ENCODE measurements around the gene RERG. TPM values are rescaled to one million over a fixed set of nuclear protein-coding genes. Genes with fewer than 3 reads are reported as not detected.
A peak's percentile ranks its signal among the peaks of the same experiment; 100 is the strongest.

The RERG gene
- total RNA-seq, 6 donors from 2014 or later = 9.7 to 21.9 (median 11.9) TPM

- WGBS, 2 donors = 20 to 25% methylated on average over 3 of the region's 3 CpGs
- Histone ChIP-seq H3K4me1 (peaks cover 0 to 8% (median 0%) of the 10 kb centered on the region in 4 donors), H3K36me3 (no peaks in the 10 kb centered on the region), H3K27me3 (no peaks in the 10 kb centered on the region), H3K9me3 (no peaks in the 10 kb centered on the region), H3K27ac (peak overlapping the region in 1 of 4 donors; percentile 8), H3K4me3 (no peak overlapping the region)
- no peak for TF ChIP-seq POLR2AphosphoS5 (IDR thresholded peaks at IDR 0.05)
- TF ChIP-seq CTCF (IDR thresholded peaks at IDR 0.05) = no peak
- no peak for TF ChIP-seq POLR2A (IDR thresholded peaks at IDR 0.05)
- no peak for TF ChIP-seq EP300 (IDR thresholded peaks at IDR 0.05)
- no peak for DNase-seq
- ATAC-seq (ENCODE audit: low FRiP score in 2 of 2) = no peak
Observed at GRCh38 chr12:15193946-15194345, 27.3 kb downstream of the RERG start.

DNA sequence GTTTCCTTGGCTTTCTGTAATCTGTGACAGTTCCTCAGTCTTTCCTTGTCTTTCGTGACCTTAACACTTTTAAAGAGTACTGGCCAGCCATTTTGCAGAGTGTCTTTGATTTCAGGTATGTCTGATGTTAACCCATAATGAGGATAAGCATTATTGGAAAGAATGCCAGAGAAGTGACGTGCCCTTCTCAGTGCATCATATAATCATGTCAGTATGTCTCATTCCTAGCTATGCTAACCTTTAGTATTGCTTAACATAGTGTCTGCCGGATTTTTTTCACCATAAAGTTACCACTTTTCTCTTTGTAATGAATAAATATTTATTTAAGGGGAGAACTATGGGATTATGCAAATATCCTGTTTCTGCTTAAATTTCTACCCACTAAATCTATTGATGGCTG lies 28.5 kb downstream of the RERG start:
- TF ChIP-seq EP300 (IDR thresholded peaks at IDR 0.05) (no peak), POLR2A (IDR thresholded peaks at IDR 0.05) (no peak), POLR2AphosphoS5 (IDR thresholded peaks at IDR 0.05) (no peak), CTCF (IDR thresholded peaks at IDR 0.05) (no peak)
- peaks cover 0 to 8% (median 0%) of the 10 kb centered on the region in 4 donors for H3K4me1 ChIP-seq
- no peak overlapping the region for H3K27ac ChIP-seq
- WGBS, 2 donors = 70 to 73% methylated on average over 3 of the region's 3 CpGs
- H3K27me3 ChIP-seq = no peaks in the 10 kb centered on the region
- no peaks in the 10 kb centered on the region for H3K36me3 ChIP-seq
- ATAC-seq (ENCODE audit: low FRiP score in 2 of 2) (no peak), DNase-seq (no peak)
- H3K9me3 ChIP-seq = no peaks in the 10 kb centered on the region
- H3K4me3 ChIP-seq = no peak overlapping the region

DNA sequence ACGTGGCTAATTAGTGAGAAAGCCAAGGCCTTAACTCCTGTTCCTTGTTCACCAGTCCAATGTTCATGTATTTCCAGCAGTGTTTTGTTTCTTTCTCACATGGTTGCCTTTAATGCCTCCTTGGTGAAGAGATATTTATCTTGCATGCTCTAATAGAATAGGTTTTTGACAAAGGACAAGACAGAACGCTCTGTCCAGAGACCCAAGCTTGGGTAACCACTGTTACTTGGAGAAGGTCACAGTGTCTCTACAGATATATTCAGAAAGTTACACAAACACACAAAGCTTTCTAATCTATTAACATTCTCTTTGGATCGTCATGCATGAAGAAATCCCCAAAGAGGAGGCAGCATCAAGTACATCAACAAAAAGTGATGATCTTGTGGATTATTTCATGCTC lies 33.1 kb downstream of the RERG start:
- Histone ChIP-seq H3K36me3 (no peaks in the 10 kb centered on the region), H3K27me3 (no peaks in the 10 kb centered on the region), H3K4me1 (no peaks in the 10 kb centered on the region), H3K27ac (no peak overlapping the region), H3K4me3 (no peak overlapping the region), H3K9me3 (no peaks in the 10 kb centered on the region)
- WGBS, 2 donors = 82 to 86% methylated on average over 3 of the region's 3 CpGs
- ATAC-seq (ENCODE audit: low FRiP score in 2 of 2) (no peak), DNase-seq (no peak)
- TF ChIP-seq POLR2AphosphoS5 (IDR thresholded peaks at IDR 0.05) (no peak), EP300 (IDR thresholded peaks at IDR 0.05) (no peak), CTCF (IDR thresholded peaks at IDR 0.05) (no peak), POLR2A (IDR thresholded peaks at IDR 0.05) (no peak)

- H3K9me3 ChIP-seq = no peaks in the 10 kb centered on the region
- 45 to 50% methylated on average over 1 of the region's 1 CpG for WGBS, 2 donors
- H3K4me3 ChIP-seq = no peak overlapping the region
- H3K27ac ChIP-seq = no peak overlapping the region
- H3K4me1 ChIP-seq = no peaks in the 10 kb centered on the region
- no peak for TF ChIP-seq POLR2A (IDR thresholded peaks at IDR 0.05)
- no peak for TF ChIP-seq EP300 (IDR thresholded peaks at IDR 0.05)
- DNase-seq (no peak), ATAC-seq (ENCODE audit: low FRiP score in 2 of 2) (peak in 1 of 2 donors; percentile 36)
- no peaks in the 10 kb centered on the region for H3K27me3 ChIP-seq
- no peaks in the 10 kb centered on the region for H3K36me3 ChIP-seq
Observed at GRCh38 chr12:15186597-15186996, 34.6 kb downstream of the RERG start.

GRCh38 chr12:15184484-15184883 lies 36.7 kb downstream of the RERG start:
- H3K27me3 ChIP-seq = no peaks in the 10 kb centered on the region
- H3K4me3 ChIP-seq = no peak overlapping the region
- H3K9me3 ChIP-seq = no peaks in the 10 kb centered on the region
- TF ChIP-seq POLR2A (IDR thresholded peaks at IDR 0.05) = no peak
- TF ChIP-seq POLR2AphosphoS5 (IDR thresholded peaks at IDR 0.05) = no peak
- no peak for TF ChIP-seq CTCF (IDR thresholded peaks at IDR 0.05)
- no peak for TF ChIP-seq EP300 (IDR thresholded peaks at IDR 0.05)
- peak overlapping the region in 2 of 4 donors; percentile 14 to 20 for H3K27ac ChIP-seq
- DNase-seq (no peak), ATAC-seq (ENCODE audit: low FRiP score in 2 of 2) (no peak)
- WGBS, 2 donors = 72 to 84% methylated on average over 4 of the region's 4 CpGs
- no peaks in the 10 kb centered on the region for H3K36me3 ChIP-seq
- H3K4me1 ChIP-seq = no peaks in the 10 kb centered on the region

Data from upper lobe of left lung (tissue), 6 donors.